MM.1S (cell line): ENCODE measurements around the gene AP2A2.

Source experiments
- DNase-seq: peaks from one replicate; pipeline ENCODE4 v3.0.0-alpha.2; 2015
- H2AFZ ChIP-seq: fragments of 300-600 bp; sonication (generic); 2 replicates; pipeline ENCODE4 v1.6.0; 2016; ENCODE audit warnings: antibody characterized with exemption, low read length
- H3F3A ChIP-seq: fragments of 300-600 bp; sonication (generic); 2 replicates; pipeline ENCODE4 v1.6.1; 2016; ENCODE audit warnings: mild to moderate bottlenecking, antibody characterized with exemption, low read length, moderate library complexity, mixed read lengths; ENCODE audit not compliant: insufficient read depth
- H3K27ac ChIP-seq: fragments of 300-600 bp; sonication (generic); 2 replicates; pipeline ENCODE4 v1.5.1; 2016; ENCODE audit warnings: mild to moderate bottlenecking, low read length
- H3K27me3 ChIP-seq: fragments of 300-600 bp; sonication (generic); replicated peaks from 2 replicates; pipeline ENCODE4 v1.6.0; 2016; ENCODE audit warnings: low read length; ENCODE audit not compliant: insufficient read depth
- H3K36me3 ChIP-seq: fragments of 300-600 bp; sonication (generic); replicated peaks from 2 replicates; pipeline ENCODE4 v1.6.1; 2016; ENCODE audit warnings: mild to moderate bottlenecking, low read length, mixed read lengths; ENCODE audit not compliant: insufficient read depth
- H3K4me1 ChIP-seq: fragments of 300-600 bp; sonication (generic); 2 replicates; pipeline ENCODE4 v1.6.1; 2016; ENCODE audit warnings: low read length, mixed read lengths
- H3K4me2 ChIP-seq: fragments of 300-600 bp; sonication (generic); 2 replicates; pipeline ENCODE4 v1.6.0; 2016; ENCODE audit warnings: low read depth, low read length
- H3K4me3 ChIP-seq: fragments of 300-600 bp; sonication (generic); 2 replicates; pipeline ENCODE4 v1.5.1; 2016; ENCODE audit warnings: low read length, mixed read lengths
- H3K79me2 ChIP-seq: fragments of 300-600 bp; sonication (generic); 2 replicates; pipeline ENCODE4 v1.6.1; 2016; ENCODE audit warnings: mixed run types, low read length, mixed read lengths
- H3K9ac ChIP-seq: fragments of 300-600 bp; sonication (generic); 2 replicates; pipeline ENCODE4 v1.6.1; 2016; ENCODE audit warnings: low read length, mixed read lengths
- H3K9me2 ChIP-seq: fragments of 300-600 bp; sonication (generic); replicated peaks from 2 replicates; pipeline ENCODE4 v1.6.1; 2016; ENCODE audit warnings: mild to moderate bottlenecking, low read length, mixed read lengths; ENCODE audit not compliant: insufficient read depth
- H3K9me3 ChIP-seq: fragments of 300-600 bp; sonication (generic); replicated peaks from 2 replicates; pipeline ENCODE4 v1.6.1; 2016; ENCODE audit warnings: mild to moderate bottlenecking, low read length, mixed read lengths; ENCODE audit not compliant: insufficient read depth
- H4K20me1 ChIP-seq: fragments of 300-600 bp; sonication (generic); 2 replicates; pipeline ENCODE4 v1.6.1; 2016; ENCODE audit warnings: mild to moderate bottlenecking, low read length, moderate library complexity, mixed read lengths; ENCODE audit not compliant: insufficient read depth
- CTCF ChIP-seq: fragments of 300-600 bp; sonication (generic); IDR thresholded peaks from 2 replicates; pipeline ENCODE4 v1.5.1; 2016; ENCODE audit warnings: antibody characterized with exemption, low read length, mixed read lengths
- EZH2 ChIP-seq: fragments of 300-600 bp; sonication (generic); optimal IDR thresholded peaks from 2 replicates; pipeline ENCODE3; 2017; ENCODE audit warnings: low read depth, mild to moderate bottlenecking, antibody characterized with exemption, low read length, mixed read lengths
- EZH2phosphoT487 ChIP-seq: fragments of 300-600 bp; sonication (generic); IDR thresholded peaks from 2 replicates; pipeline ENCODE4 v1.6.1; 2018; ENCODE audit warnings: antibody characterized with exemption, low read length

The AP2A2 gene

GRCh38 chr11:932435-932834 is 6.8 kb downstream of the AP2A2 start:
- Histone ChIP-seq H2AFZ (no peak overlapping the region), H3K27me3 (no peaks in the 10 kb centered on the region), H3K79me2 (peaks cover 91% of the 10 kb centered on the region), H3K4me3 (no peak overlapping the region), H3K4me1 (peaks cover 18% of the 10 kb centered on the region), H3K27ac (no peak overlapping the region), H3K9ac (no peak overlapping the region), H3F3A (peaks cover 15% of the 10 kb centered on the region), H3K4me2 (no peak overlapping the region), H4K20me1 (peaks cover 19% of the 10 kb centered on the region), H3K36me3 (no peaks in the 10 kb centered on the region), H3K9me2 (no peaks in the 10 kb centered on the region), H3K9me3 (no peaks in the 10 kb centered on the region)
- TF ChIP-seq EZH2phosphoT487 (no peak), CTCF (no peak), EZH2 (no peak)
- no peak for DNase-seq

GRCh38 chr11:933142-933851 is 7.6 kb downstream of the AP2A2 start:
- Histone ChIP-seq H3K9me3 (no peaks in the 10 kb centered on the region), H3K4me1 (peaks cover 11% of the 10 kb centered on the region), H4K20me1 (peaks cover 26% of the 10 kb centered on the region), H3K36me3 (no peaks in the 10 kb centered on the region), H3K9ac (no peak overlapping the region), H2AFZ (no peak overlapping the region), H3K27ac (no peak overlapping the region), H3K79me2 (peaks cover 97% of the 10 kb centered on the region), H3K4me2 (no peak overlapping the region), H3K27me3 (no peaks in the 10 kb centered on the region), H3K9me2 (no peaks in the 10 kb centered on the region), H3K4me3 (no peak overlapping the region), H3F3A (peaks cover 6% of the 10 kb centered on the region)
- TF ChIP-seq EZH2 (no peak), CTCF (no peak), EZH2phosphoT487 (no peak)
- DNase-seq: no peak

- Histone ChIP-seq H3K9ac (no peak overlapping the region), H4K20me1 (peaks cover 30% of the 10 kb centered on the region), H3K79me2 (peaks cover 97% of the 10 kb centered on the region), H3K27ac (no peak overlapping the region), H3K27me3 (no peaks in the 10 kb centered on the region), H3K4me1 (peaks cover 4% of the 10 kb centered on the region), H2AFZ (no peak overlapping the region), H3K4me2 (no peak overlapping the region), H3F3A (no peaks in the 10 kb centered on the region), H3K9me2 (no peaks in the 10 kb centered on the region), H3K4me3 (no peak overlapping the region), H3K36me3 (no peaks in the 10 kb centered on the region), H3K9me3 (no peaks in the 10 kb centered on the region)
- no peak for TF ChIP-seq EZH2phosphoT487
- TF ChIP-seq EZH2: no peak
- TF ChIP-seq CTCF: no peak
- DNase-seq: no peak
Measured at GRCh38 chr11:933936-934335, 8.3 kb downstream of the AP2A2 start.
